ENCODE measurements around the gene NT5C3A. TPM values are rescaled to one million over a fixed set of nuclear protein-coding genes. Genes with fewer than 3 reads are reported as not detected.
"Not testable (repeated sequence)": the region's sequence is repeated elsewhere in the genome, so short reads cannot be mapped to it uniquely, and the experiment has no call there.

Gene NT5C3A
- total RNA-seq, 8 experiments from 2014 or later: 32.1 to 106 (median 38.2) TPM

- H3K27ac ChIP-seq; in situ Hi-C loops (cut with MboI; ENCODE audit: low pct_unique_long_range_greater_than_20kb in 2 of 9, low sequenced_read_pairs in 9 of 9, unreplicated experiment in 9 of 9); ATAC-seq (replicated peaks in 6 of 8); H3K4me1 ChIP-seq (replicated peaks in 1 of 2); H3K4me3 ChIP-seq: not testable (repeated sequence)
- 80 to 100% (median 100%) methylated on average over 1 to 2 of the region's 2 CpGs; no CpG with 5 or more reads in 4 of the 10 experiments for WGBS, 10 experiments
Measured at GRCh38 chr7:32977159-32977558, 85.4 kb downstream of the NT5C3A start.

- H3K27ac ChIP-seq; H3K4me3 ChIP-seq; H3K4me1 ChIP-seq (replicated peaks in 1 of 2); in situ Hi-C loops (cut with MboI; ENCODE audit: low pct_unique_long_range_greater_than_20kb in 2 of 9, low sequenced_read_pairs in 9 of 9, unreplicated experiment in 9 of 9): not testable (repeated sequence)
- peak in 5 of 8 experiments; percentile 32 to 92 (median 79) for ATAC-seq (replicated peaks in 6 of 8)
- 83% methylated on average over 1 of the region's 3 CpGs; no CpG with 5 or more reads in 9 of the 10 experiments for WGBS, 10 experiments
Measured at GRCh38 chr7:32971967-32972366, 90.6 kb downstream of the NT5C3A start.

- 60 to 100% (median 90%) methylated on average over 1 to 4 of the region's 4 CpGs; no CpG with 5 or more reads in 2 of the 10 experiments for WGBS, 10 experiments
- H3K27ac ChIP-seq; H3K4me3 ChIP-seq; H3K4me1 ChIP-seq (replicated peaks in 1 of 2); ATAC-seq (replicated peaks in 6 of 8); in situ Hi-C loops (cut with MboI; ENCODE audit: low pct_unique_long_range_greater_than_20kb in 2 of 9, low sequenced_read_pairs in 9 of 9, unreplicated experiment in 9 of 9): not testable (repeated sequence)
Measured at GRCh38 chr7:32967268-32967582, 95.4 kb downstream of the NT5C3A start.

GRCh38 chr7:32966489-32967267 lies 95.9 kb downstream of the NT5C3A start:
- in situ Hi-C loops (cut with MboI; ENCODE audit: low pct_unique_long_range_greater_than_20kb in 2 of 9, low sequenced_read_pairs in 9 of 9, unreplicated experiment in 9 of 9); H3K4me3 ChIP-seq; H3K4me1 ChIP-seq (replicated peaks in 1 of 2); H3K27ac ChIP-seq: not testable (repeated sequence)
- peak in 6 of 8 experiments; percentile 8 to 83 (median 59) for ATAC-seq (replicated peaks in 6 of 8)
- WGBS, 10 experiments: 100% methylated on average over 1 of the region's 5 CpGs; no CpG with 5 or more reads in 9 of the 10 experiments

GRCh38 chr7:32964461-32965159 lies 98.0 kb downstream of the NT5C3A start:
- H3K27ac ChIP-seq; H3K4me3 ChIP-seq; H3K4me1 ChIP-seq (replicated peaks in 1 of 2); in situ Hi-C loops (cut with MboI; ENCODE audit: low pct_unique_long_range_greater_than_20kb in 2 of 9, low sequenced_read_pairs in 9 of 9, unreplicated experiment in 9 of 9): not testable (repeated sequence)
- 13 to 100% (median 33%) methylated on average over 1 to 3 of the region's 8 CpGs; no CpG with 5 or more reads in 5 of the 10 experiments for WGBS, 10 experiments
- peak; percentile 46 to 99 (median 72) for ATAC-seq (replicated peaks in 6 of 8)

Other genes with a start within 250 kb of the NT5C3A start
- 10 to 100 TPM; 20.9 to 62.4 (median 28.3) TPM for gene KBTBD2, start 171.0 kb downstream of the NT5C3A start, total RNA-seq
- gene FKBP9, start 105.3 kb downstream of the NT5C3A start, total RNA-seq: 100 to 1,000 TPM in 1 of 8 experiments, 10 to 100 TPM in 7; 28.9 to 100 (median 40.4) TPM
- gene RP9, start 46.6 kb upstream of the NT5C3A start, total RNA-seq: 10 to 100 TPM; 10.3 to 30.6 (median 22.9) TPM
- gene BBS9, start 66.8 kb upstream of the NT5C3A start, total RNA-seq: 10 to 100 TPM; 11.4 to 43.5 (median 22.8) TPM